Activated T-helper 9 cell treated with anti-CD3 and anti-CD28 coated beads, Interleukin-2, amount 50 U/mL, for 16 hours (primary cell): Measurements from ENCODE around the gene ZNF189.

ENCODE experiments used
- DNase-seq: peaks from one replicate; pipeline ENCODE4 v3.0.0-alpha.2; 2020; ENCODE audit warnings: low read depth

ZNF189 gene

DNA sequence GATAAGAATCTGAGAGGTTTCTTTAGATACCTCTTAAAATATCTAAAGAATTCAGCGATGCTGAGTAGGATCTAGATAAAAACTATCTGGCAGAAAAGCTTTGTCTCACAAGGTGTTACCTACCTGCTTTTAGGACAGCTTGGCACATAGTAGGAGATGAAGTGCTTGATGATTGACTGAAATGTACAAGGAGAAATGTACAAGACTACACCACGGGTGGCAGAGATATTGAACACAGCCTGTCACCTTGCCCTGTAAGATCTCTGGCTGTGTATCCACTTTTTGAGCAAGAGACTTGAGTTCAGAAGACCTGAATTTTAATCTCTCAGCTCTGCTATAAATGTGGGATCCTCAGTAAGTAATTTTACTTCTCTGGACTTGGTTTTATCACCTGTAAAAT lies 21.2 kb downstream of the ZNF189 start:
- DNase-seq: no peak

DNA sequence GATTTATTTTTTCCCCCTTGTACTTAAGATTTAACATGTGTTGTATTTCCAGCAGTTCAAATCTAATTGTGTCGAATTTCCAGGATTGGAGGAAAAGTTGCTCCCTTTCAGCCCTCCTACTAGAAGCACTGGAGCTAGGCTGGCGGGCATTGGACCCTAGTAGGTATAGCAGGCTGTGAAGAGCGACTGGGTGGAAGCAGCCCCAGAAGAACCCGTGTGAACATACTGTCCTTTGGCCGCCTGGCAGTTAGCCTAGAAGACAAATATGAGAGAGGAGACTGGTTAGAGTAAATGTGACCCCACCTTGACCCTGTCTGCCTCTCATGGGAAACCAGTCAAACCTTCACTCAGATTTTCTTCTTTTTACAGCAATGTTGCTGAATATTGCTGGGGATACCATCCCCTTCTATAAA lies 23.0 kb downstream of the ZNF189 start:
- DNase-seq: no peak

DNA sequence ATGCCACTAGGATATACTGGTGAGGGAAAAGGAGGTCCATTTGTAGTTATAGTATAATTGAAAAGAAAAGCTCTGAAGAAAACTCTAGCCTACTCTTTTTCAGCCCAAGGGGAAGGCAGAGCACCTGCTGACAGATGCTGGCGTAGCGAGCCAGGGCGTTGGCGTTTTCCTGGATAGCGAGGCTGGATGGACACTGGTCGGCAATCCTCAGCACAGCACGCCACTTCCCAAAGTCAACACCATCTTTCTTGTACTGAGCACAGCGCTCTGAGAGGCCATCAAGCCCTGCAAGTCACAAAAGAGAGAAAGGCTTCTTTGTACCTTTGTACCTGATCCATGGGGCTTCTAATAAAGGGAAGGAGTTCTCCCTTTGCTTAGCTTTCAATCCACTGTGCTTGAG lies 28.7 kb downstream of the ZNF189 start:
- DNase-seq: no peak

DNA sequence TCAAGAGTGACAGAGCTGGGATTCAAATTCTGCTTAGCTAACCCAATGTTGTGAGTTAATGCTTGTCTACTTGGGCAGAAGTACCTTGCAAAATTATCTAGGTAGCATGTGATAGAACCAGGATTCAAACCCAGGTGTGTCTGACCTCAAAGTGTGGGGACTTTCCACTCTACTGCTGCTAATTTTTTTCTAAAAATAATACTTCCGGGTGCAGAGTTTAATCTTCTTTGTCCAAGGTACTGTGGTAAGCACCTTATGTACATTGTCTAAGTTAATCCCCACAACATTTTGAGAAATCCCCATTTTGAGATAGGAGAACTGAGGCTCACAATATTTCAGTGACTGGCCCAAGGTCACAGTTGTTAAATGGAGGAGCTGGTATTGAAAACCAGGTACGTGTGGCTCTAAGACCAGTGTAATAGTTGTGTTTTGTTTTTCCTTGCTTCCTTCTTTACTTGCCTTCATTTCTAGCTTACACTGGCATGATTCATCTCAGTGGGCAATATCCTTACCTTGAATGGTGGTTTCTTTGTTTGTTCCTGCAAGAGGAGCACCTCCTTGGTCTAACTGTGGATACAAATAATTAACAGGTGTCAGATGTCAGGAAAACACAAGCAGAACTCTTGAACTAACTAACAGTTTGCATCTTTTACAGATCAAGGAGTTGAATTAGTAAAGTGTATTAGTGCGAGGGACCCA lies 29.5 kb downstream of the ZNF189 start:
- DNase-seq: no peak

DNA sequence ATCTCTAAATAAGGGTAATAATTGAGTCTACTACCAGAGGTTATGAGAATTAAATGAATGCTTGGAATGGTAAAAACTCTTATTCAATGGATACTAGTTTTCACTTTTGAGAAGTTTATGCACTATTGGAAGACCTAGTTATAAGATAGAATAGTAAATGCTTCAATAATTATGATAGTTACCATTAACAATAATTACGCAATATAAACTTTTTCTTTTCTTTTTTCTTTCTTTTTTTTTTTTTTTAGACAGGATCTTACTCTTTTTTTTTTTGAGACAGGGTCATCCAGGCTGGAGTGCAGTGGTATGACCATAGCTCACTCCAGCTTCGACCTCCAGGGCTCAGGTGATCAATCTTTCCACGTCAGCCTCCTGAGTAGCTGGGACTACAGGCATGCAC lies 30.3 kb downstream of the ZNF189 start:
- no peak for DNase-seq

DNA sequence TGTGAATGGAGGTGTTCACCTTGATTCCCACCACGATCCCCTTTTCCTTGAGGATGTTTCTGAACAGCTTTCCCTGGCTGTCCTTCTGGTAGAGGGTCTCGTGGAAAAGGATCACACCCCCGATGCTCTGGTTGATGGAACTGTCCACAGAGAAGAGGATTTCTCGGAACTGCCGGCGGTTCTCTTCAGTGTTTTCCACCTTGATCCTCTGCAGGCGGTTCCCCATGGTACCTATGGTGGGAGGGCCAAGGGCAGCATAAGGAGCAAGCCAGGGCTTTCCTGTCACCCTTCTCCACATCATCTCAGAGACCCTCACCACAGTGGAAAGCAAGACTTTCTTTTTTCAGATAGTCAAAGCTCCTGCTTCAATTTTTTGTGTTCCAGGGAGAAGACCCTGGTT lies 31.1 kb downstream of the ZNF189 start:
- no peak for DNase-seq

DNA sequence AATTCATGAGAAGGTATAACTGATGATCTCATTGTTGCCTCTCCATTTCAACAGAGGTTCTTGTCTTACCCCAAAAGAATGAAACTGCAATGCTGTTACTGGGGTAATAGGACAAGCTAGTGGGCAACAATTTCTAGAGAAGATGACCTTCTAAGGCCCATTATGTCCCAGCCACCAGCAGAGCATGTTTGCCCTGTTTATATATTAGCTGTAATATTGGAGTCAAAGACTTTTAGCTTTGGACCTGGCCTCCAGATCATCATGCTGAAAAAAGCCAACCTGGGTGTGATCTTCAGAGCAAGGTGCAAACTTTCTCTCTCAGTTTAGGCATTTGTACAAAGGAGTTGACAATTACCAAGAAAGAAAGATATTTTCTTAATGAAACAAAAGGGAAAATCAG lies 33.5 kb downstream of the ZNF189 start:
- no peak for DNase-seq

DNA sequence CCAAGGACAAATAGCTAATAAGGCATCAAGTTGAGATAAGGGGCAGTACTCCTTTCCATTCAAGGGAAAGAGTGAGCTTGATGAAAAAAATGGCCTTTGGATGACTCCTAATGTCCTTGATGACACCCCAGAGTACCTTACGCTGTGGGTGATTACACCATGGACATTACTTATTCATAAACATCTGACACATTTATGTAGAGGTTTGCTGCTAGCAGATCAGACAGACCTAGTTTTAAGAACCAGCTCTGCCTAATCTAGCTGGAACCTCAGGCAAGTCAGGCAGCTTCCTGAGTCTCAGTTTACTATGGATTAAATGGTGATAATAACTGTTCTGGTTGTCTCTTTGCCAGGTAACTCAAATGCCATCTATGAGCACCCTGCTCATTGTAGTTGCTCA lies 34.1 kb downstream of the ZNF189 start:
- DNase-seq: no peak

DNA sequence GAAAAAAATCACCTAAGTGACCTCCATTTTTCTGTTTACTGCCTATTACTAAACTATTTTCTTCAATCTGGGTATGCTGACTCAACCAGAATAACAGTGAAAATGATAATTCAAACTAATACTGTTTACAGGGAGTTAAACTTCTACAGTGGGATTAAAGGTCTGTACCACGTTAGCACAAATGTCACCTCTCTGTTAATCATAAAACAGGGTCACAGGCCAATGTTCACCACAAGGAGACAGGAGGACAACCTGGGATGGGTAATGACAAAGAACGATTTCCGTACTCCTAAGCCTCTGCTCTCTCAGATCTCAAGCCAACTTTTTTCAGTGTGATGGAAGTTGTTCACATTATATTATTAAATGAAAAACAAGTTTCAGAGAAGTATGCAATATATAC lies 34.6 kb downstream of the ZNF189 start:
- DNase-seq: no peak

DNA sequence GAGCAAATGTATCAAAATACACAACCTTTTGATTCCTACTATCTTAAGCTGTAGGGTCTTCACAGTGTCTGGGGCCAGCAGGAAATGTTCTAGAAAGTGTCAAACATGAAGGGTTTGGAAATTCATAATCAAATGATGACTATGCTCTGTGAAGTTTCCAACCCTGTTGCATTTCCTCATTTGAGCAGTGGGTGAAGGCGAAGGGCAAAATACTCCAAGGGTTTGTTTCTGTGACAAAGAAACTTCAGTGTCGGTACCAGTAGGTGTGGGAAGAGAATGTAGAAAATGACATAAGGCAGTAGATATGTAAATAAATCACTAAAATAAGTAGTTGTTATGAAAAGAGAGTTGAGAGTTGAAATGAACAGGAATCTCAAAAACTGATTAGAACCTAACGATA lies 36.3 kb downstream of the ZNF189 start:
- DNase-seq: no peak

DNA sequence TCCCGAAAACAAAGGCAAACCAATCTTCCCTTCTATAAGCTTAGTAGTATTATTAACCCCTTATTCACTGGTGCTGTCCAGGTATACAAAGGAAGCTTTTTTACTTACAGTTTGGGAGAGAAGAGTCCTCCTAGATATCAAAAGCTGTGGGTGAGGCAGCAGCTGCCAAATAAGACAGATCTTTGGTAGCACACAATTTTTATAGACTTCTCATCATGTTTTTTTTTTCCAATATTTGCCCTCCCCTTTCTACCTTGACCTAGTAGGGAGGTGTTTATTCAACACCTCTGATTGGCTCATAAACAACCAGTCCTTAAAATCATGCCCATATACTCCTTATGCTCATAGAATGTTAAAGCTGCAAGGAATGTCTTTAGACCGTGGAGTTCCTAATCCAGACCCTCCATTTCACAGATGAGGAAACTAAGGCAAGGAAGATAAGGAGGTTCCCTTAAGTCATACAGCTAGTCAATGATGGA lies 37.0 kb downstream of the ZNF189 start, which contains the start of gene ALDOB:
Gene ALDOB (minus strand): TSS at position 174 of the 479 bp plus-strand sequence. CDS start 4,887 bp downstream, outside the sequence.
- no peak for DNase-seq

DNA sequence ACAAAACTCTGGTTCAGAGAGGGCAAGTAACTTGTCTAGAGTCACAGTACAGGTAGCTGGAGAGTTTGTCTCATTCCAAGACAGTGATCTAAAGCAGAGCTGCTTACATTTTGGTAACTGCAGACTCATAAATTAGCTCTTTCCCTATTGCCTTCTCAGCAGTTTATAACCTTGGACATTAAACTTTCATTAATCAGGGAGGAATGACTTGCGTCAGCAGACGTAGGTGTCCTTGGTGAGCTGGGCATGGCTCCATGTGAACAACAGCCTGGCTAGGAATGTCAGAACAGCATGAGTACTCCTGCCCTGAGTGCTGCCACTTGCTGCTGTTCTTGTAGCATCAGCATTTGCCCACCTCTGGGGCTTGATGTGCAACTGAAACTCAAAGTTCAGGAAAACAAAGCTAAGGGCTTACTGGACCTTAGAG lies 39.2 kb downstream of the ZNF189 start:
- DNase-seq: no peak

DNA sequence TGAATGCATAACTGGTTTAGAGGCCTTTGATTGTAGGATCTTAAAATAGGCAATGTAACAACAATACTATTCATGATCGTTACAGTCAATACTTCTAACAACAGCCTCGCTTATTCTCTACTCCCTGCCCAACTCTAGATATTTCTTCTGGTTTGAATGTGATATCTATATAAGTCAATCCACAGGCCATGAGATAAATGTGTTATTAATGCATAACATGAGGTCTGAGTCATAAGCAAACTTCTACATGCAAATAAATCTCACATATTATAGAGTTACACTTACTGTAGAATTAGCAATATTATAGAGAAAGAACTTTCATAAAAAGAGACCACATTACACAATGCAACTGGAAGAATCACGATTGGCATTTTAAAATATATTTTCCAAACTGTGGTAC lies 39.9 kb downstream of the ZNF189 start:
- no peak for DNase-seq

DNA sequence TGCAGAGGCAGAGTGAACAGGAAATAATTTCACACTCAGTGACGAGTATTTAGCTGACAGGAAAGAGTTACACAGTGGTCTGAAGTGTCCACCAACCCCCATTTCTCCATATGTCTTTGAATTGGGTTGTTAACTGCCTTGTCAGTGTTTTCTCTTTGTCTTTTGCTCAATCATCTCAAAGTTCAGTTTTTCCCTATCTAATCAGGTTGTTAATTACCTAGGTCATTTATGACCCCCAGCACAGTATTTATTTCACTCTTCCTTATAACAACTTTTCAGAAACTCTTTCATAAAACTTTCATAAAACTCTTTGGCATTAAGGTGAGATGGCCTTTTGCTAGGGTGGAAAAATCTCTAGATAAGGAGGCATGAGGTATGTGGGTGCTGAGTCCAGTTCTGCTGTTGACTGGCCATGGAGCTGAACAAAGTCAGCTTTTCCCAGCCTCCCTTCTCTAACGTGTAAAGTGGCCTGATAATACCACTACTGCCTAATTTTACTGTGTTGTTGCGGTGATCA lies 42.1 kb downstream of the ZNF189 start:
- no peak for DNase-seq

DNA sequence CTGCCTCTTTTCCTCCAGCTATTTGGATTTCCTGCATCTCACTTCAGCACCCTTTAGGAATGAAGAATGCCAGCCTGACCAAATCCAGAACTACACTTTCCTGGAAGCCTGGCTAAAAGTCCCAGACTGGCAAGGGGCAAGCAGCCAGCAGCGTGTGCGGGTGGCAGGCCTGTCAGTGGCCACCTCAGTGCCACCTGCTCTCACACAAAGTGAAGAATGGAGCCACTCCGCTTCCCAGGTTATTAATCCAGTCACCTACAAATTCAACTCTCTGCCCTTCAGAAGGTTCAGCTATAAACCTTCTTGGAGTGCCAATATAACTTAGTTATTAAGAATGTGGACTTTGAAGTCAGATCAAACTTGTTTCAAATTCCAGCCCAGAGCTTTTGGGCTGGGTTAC lies 43.7 kb downstream of the ZNF189 start:
- no peak for DNase-seq

DNA sequence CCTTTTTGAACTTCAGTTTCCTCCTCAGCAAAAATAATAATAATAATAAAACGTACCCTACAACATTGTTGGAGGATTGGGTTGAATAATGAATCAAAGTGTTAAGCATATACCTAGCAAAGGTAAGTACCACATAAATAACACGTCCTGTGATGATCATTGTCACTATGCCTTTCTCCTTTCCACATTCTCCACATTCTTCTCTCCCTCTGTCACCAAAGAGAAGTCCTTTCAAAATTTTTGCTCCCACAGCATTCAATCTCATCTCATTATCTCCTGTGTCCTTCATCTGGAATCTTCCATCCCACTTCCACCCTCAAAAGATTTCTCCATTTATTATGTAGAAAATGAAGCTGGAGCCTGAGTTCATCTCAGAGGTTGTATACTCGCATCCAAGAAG lies 44.1 kb downstream of the ZNF189 start:
- DNase-seq: no peak

DNA sequence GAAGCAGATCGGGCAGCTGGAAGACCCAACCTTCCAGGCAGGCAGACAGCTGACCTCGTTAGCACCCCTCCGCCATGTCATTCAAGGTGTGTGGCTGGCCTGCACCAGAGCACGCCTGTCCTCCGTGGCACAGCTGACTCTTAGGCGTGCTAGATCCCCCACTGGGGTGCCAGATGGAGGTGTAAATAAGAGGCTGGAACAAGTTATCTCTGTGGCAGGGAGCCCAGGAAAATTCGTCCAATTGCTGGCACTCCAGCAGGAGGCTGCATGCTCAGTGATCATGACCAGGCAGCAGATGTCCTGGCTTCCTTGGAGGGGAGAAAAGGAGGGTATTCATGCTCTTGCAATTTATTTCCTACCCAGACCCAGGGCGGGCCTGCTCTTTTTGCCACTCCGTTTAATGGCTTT lies 44.7 kb downstream of the ZNF189 start:
- DNase-seq: no peak

DNA sequence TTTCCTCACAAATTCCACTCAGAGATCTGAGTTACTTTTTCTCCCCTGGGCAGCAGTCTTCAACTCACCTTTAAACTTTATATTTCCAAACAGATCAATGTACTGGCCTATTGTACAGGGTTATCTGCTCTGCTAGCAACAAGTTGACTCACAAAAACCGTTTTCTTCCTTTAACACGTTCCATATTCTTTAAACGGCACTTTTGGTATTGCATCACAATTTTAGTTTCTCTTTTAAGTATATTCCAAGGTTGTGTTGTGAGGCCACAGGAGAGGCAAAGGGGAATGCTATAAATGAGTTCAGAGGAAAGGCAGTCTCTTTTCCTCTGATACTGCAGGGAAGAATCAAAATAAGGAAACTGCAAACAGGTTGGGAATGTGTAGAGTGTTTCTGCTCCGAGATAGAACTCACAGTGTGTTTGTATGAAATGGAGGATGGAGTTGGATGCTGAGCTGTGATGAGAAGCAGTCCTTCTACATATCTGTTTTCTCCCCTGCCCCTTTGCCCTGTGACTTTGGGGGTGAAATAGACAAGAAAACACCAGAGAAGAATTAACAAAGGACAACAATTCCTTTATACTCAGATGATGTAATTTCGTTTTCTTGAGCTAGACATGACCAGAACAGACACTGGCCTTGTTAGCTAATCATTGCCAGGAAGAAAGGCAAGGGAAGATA lies 46.8 kb downstream of the ZNF189 start:
- no peak for DNase-seq

DNA sequence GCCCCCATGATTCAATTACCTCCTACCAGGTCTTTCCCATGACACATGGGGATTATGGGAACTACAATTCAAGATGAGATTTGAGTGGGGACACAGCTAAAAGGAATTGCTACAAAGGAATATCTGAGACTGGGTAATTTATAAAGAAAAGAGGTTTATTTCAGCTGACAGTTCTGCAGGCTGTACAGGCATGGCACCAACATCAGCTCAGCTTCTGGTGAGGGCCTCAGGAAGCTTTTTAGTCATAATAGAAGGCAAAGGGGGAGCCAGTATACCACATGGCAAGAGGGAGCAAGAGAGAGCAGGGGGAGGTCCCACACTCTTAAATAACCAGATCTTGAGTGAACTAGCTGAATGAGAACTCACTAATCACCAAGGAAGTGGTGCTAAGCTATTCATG lies 48.1 kb downstream of the ZNF189 start:
- DNase-seq: no peak

DNA sequence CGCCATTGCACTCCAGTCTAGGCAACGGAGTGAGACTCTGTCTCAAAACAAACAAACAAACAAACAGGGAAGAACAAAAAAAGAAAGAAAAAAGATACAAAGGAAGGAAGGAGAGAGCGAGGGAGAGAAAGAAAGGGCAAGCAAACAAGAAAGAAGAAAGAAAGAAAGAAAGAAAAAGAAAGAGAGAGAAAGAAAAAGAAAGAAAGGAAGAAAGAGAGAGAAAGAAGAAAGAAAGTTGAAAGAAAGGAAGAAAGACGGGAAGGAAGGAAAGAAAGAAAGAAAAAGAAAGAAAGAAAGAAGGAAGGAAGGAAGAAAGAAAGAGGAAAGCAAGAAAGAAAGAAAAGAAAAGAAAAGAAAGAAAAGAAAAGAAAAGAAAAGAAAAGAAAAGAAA lies 50.0 kb downstream of the ZNF189 start:
- DNase-seq: no peak

DNA sequence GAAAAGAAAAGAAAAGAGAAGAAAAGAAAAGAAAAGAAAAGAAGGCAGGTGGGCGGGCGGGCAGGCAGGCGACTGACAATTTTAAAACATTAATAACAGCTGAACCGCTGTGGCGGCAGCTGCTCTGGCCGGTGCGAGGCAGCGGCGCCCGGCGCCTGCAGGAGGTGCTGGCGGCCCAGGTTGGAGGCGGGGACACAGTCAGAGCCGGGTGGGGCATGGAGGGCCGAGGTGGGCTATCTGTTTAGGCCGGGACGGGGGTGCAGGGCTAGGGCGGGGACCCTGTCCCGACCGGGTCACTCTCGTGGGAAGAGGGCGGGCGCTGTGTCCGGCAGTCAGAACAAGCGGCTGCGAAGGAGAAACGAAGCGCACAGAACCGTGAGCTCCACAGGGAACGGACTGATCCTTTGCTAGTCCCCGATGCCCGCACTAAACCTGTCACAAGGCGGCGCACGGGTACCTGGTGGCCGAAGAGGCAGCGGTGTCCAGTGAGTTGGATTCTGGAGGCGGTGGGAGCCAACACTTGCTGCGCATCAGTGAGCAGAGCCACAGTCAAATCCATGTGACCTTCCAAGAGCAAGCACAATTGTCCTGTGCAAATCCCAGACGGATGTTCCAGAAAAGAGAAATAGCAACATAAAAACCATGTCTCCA lies 50.5 kb downstream of the ZNF189 start:
- peak; percentile 12 for DNase-seq

DNA sequence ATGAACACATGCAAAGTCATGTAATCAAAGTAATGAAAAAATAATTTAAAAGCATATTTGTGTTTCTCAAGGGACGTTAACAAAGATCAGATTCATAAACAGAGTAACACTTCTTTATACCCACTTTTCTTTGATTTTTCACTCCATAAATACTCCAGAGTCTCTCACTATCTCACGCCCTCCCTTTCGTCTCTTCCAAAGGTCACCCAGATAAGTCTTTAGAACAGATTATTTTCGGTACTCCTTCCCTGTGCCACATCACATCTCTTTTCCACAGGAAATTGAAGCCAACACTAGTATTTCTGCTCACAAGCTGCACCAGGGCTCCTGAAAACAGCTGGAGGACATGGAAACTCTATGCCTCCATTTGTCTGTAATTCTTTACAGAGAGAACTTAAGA lies 52.3 kb downstream of the ZNF189 start:
- no peak for DNase-seq

DNA sequence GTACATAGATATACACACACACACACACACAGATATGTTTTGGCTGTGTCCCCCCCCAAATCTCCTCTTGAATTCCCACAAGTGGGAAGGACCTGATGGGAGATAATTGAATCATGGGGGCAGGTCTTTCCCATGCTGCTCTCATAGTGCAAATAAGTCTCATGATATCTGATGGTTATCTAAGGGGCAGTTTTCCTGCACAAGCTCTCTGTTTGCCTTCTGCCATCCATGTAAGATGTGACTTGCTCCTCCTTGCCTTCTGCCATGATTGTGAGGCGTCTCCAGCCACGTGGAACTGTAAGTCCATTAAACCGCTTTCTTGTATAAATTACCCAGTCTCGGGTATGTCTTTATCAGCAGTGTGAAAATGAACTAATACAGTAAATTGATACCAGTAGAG lies 52.8 kb downstream of the ZNF189 start:
- no peak for DNase-seq
